ENCODE measurements around the gene ABHD15. TPM values are rescaled to one million over a fixed set of nuclear protein-coding genes. Genes with fewer than 3 reads are reported as not detected.

ABHD15 gene
- total RNA-seq, 4 donors from 2014 or later, result 6.8 to 18.3 (median 11.9) TPM

DNA sequence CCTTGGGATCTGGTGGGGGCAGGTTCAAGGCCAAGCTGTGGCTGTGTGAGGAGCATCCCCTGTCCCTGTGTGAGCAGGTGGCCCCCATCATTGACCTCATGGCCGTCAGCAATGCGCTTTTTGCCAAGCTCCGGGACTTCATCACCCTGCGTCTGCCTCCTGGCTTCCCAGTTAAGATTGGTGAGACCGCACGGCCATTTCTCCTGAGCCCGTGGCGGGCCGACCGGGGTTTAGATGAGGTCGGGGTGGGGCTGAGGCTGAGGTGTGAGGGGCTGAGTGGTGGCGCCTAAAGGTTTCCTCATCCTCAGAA, 45.2 kb upstream of the ABHD15 start:
- Histone ChIP-seq H3K36me3 (peaks cover 0 to 6% (median 0%) of the 10 kb centered on the region in 4 donors), H3K4me1 (peaks cover 44 to 46% (median 45%) of the 10 kb centered on the region in 4 donors), H3K27ac (replicated peaks in 1 of 4) (no peak overlapping the region), H3K4me3 (no peak overlapping the region), H3K9me3 (no peaks in the 10 kb centered on the region), H3K27me3 (no peaks in the 10 kb centered on the region)
- WGBS, result 97% methylated on average over 11 of the region's 12 CpGs
- intact Hi-C loops (cut with DNase I), result loop anchor here (10.0 kb wide), 1 partner anchor 163 kb away; no protein-coding TSS in a partner anchor
- TF ChIP-seq CTCF (IDR thresholded peaks at IDR 0.05) (no peak), POLR2A (IDR thresholded peaks at IDR 0.05; ENCODE audit: low read depth) (no peak), POLR2AphosphoS5 (IDR thresholded peaks at IDR 0.05) (no peak), EP300 (IDR thresholded peaks at IDR 0.05) (no peak)
- no peak for DNase-seq (ENCODE audit: extremely low spot score)

- intact Hi-C loops (cut with DNase I), result loop anchor here (10.0 kb wide), 1 partner anchor 163 kb away; no protein-coding TSS in a partner anchor
- Histone ChIP-seq H3K36me3 (peaks cover 0 to 6% (median 0%) of the 10 kb centered on the region in 4 donors), H3K4me3 (no peak overlapping the region), H3K27me3 (no peaks in the 10 kb centered on the region), H3K9me3 (no peaks in the 10 kb centered on the region), H3K27ac (replicated peaks in 1 of 4) (no peak overlapping the region), H3K4me1 (peaks cover 39 to 41% (median 40%) of the 10 kb centered on the region in 4 donors)
- TF ChIP-seq POLR2AphosphoS5 (IDR thresholded peaks at IDR 0.05), result no peak
- no peak for TF ChIP-seq POLR2A (IDR thresholded peaks at IDR 0.05; ENCODE audit: low read depth)
- TF ChIP-seq EP300 (IDR thresholded peaks at IDR 0.05), result no peak
- no peak for TF ChIP-seq CTCF (IDR thresholded peaks at IDR 0.05)
- WGBS, result 99% methylated on average over 7 of the region's 11 CpGs
- no peak for DNase-seq (ENCODE audit: extremely low spot score)
Measured at GRCh38 chr17:29611351-29612093, 44.7 kb upstream of the ABHD15 start.

GRCh38 chr17:29610395-29610794, 43.6 kb upstream of the ABHD15 start:
- H3K36me3 ChIP-seq, result peaks cover 0 to 6% (median 0%) of the 10 kb centered on the region in 4 donors
- H3K27me3 ChIP-seq, result no peaks in the 10 kb centered on the region
- H3K27ac ChIP-seq (replicated peaks in 1 of 4), result no peak overlapping the region
- H3K9me3 ChIP-seq, result no peaks in the 10 kb centered on the region
- H3K4me1 ChIP-seq, result peaks cover 28 to 30% (median 29%) of the 10 kb centered on the region in 4 donors
- WGBS, result 81% methylated on average over 3 of the region's 3 CpGs
- intact Hi-C loops (cut with DNase I), result loop anchor here (10.0 kb wide), 1 partner anchor 164 kb away; no protein-coding TSS in a partner anchor
- H3K4me3 ChIP-seq, result no peak overlapping the region
- no peak for DNase-seq (ENCODE audit: extremely low spot score)
- TF ChIP-seq POLR2AphosphoS5 (IDR thresholded peaks at IDR 0.05), result no peak
- TF ChIP-seq POLR2A (IDR thresholded peaks at IDR 0.05; ENCODE audit: low read depth), result no peak
- TF ChIP-seq EP300 (IDR thresholded peaks at IDR 0.05), result no peak
- no peak for TF ChIP-seq CTCF (IDR thresholded peaks at IDR 0.05)

DNA sequence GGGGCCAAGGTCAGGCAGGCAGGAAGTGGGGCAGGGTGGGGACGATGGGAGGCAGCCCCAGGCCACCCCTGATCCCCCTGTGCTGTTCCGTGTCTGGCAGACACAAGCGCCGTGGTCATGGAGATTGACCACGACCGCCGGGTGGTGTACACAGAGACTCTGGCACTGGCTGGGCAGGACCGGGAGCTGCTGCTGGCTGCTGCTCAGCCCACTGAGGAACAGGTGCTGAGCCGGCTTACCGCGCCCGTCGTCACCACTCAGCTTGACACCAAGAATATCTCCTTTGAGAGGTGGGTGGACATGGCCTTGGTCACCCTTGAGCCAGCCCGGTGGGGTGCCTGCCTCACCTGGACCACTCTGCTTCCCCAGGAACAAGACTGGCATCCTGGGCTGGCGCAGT, 42.1 kb upstream of the ABHD15 start:
- 84% methylated on average over 10 of the region's 15 CpGs for WGBS
- Histone ChIP-seq H3K4me3 (no peak overlapping the region), H3K36me3 (peaks cover 0 to 6% (median 0%) of the 10 kb centered on the region in 4 donors), H3K27ac (replicated peaks in 1 of 4) (no peak overlapping the region), H3K9me3 (no peaks in the 10 kb centered on the region), H3K27me3 (no peaks in the 10 kb centered on the region), H3K4me1 (peaks cover 14 to 16% (median 15%) of the 10 kb centered on the region in 4 donors)
- TF ChIP-seq POLR2A (IDR thresholded peaks at IDR 0.05; ENCODE audit: low read depth), result no peak
- TF ChIP-seq CTCF (IDR thresholded peaks at IDR 0.05), result no peak
- TF ChIP-seq POLR2AphosphoS5 (IDR thresholded peaks at IDR 0.05), result no peak
- no peak for TF ChIP-seq EP300 (IDR thresholded peaks at IDR 0.05)
- no peak for DNase-seq (ENCODE audit: extremely low spot score)
- intact Hi-C loops (cut with DNase I), result no loop called here
